GM20431 (cell line): ENCODE data around the gene CIZ1.
"Not testable (repeated sequence)": the region's sequence is repeated elsewhere in the genome, so short reads cannot be mapped to it uniquely, and the experiment has no call there.

Experiments used
- in situ Hi-C: fragments of 300-500 bp; cut with MseI, MboI; formaldehyde crosslinking; loops from one replicate; pipeline ENCODE4 v1.15.0; 2020; ENCODE audit warnings: low sequenced_read_pairs; ENCODE audit not compliant: unreplicated experiment

CIZ1 gene

DNA sequence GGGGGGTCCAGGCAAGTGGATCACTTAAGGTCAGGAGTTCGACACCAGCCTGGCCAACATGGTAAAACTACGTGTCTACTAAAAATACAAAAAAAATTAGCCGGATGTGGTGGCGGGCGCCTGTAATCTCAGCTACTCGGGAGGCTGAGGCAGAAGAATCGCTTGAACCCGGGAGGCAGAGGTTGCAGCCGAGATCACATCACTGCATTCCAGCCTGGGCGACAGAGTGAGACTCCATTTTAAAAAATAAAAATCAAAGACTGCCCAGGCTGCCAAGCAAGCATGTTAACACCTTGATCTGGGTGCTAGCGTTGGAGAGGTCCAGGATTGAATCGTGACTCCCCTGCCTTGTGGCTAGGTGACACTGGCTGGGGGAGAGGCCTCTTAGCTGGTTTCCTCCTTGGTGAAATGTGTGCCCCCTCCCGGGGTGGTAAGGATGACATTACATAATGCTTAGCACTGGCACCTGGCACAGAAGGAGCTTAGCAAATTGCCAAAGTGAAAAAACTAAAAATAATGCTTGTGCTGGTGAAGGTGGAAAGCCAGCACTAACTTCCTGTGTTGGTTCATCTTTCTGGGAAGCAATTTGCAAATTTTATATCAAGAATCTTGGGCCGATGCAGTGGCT is 2.2 kb upstream of the CIZ1 start:
- in situ Hi-C loops: no loop called here

DNA sequence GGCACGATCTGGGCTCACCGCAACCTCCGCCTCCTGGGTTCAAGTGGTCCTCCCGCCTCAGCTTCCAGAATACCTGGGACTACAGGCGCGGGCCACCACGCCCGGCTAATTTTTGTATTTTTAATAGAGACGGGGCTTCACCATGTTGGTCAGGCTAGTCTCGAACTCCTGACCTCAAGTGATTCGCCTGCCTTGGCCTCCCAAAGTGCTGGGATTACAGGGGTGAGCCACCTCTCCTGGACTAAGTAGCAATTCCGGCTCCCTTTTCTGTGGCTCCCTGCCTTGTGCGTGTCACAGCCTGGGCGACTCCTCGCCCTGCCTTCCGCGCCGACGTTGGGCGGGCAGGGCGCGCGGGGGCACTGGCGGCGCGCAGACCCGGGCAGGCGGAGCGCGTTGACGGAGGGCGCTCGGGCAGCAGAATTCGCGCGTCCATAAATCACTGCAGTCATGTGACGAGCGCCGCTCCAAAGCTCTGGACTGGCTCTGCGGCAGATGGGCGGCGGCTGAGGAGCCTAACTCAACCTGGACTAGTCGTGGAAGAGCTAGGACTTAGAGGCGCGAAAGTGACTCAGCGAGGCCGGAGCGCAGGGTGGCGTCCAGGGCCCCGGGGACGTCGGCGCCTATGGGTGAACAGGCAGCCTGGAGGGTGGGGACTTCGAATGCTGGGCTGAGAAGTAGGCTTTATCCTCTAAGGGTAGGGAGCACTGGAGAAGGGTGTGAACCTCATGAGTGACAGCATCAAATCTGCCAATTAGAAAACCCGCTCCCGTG is 1.4 kb upstream of the CIZ1 start:
- in situ Hi-C loops: no loop called here

DNA sequence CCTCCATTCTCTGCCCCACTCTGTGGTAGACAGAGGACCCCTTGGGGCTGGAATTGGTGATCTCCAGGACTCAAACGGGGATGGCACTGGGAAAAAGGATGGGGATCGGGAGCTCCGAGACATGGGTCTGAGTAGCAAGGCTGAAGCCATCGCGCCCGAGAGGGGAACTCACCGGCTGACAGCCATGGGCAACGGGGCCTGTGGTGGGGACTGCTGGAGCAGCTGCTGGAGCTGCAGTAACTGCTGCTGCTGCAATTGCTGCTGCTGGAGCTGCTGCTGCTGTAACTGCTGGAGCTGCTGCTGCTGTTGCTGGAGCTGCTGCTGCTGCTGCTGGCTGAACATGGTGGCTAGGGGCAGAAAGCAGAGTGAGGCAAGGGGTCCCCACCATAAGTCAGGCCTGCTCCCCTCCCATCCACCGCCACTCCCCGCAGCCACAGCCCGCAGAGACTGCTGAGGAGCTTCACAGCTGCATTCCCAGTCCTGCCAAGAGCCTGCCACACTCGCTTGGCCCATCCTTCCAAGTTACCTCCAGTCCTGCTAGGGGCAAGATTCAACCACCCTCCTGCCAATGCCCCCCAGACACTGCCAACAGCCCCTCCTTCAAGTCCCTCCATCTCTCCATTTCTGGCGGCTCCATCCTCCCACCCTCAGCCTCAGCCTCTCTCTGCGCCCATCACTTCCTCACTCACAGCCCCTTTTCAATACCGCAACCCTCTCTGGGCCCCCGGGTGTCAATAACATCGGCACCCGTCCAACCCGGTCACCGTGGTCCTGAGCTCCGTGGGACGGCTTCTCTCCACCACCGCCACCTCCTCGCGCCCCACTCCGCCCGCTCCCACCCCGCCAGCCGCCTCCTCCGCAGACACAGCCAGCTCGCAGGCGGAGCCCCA is 611 bp downstream of the CIZ1 start:
- in situ Hi-C loops: no loop called here

DNA sequence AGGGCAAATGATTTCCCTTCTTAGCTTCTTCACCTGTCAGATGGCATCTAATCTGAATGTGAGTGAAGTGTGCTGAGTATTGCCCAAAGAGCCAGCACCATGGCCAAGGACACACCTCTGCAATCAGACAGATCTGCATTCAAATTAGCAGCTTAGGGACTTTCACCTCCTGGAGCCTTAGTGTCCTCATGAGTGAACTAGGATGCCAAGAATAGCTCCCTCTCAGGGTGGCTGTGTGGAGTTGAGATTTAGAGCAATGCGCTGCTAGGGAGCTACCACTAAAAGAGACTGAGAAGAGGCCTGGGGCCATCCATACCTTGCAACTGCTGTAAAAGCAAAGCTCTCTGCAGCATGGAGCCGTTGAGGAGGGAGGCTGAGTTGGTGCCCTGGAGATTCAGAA is 1.4 kb downstream of the CIZ1 start:
- in situ Hi-C loops: no loop called here

DNA sequence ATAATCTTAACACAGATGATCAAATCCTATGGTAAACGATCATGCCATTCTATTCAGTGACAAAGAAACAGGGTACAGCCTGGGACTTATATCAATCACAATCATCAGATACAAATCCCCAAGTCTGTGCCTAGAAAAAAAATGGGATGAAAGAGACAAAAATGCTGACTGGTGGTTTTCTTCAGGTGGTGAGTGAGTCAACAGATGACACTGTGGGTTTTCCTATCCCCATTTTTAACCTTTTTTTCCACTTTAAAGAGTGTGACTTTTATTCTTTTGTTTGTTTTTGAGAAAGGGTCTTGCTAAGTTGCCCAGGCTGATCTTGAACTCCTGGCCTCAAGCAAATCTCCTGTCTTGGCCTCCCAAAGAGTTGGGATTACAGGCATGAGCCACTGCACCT is 3.2 kb downstream of the CIZ1 start:
- in situ Hi-C loops: no loop called here

DNA sequence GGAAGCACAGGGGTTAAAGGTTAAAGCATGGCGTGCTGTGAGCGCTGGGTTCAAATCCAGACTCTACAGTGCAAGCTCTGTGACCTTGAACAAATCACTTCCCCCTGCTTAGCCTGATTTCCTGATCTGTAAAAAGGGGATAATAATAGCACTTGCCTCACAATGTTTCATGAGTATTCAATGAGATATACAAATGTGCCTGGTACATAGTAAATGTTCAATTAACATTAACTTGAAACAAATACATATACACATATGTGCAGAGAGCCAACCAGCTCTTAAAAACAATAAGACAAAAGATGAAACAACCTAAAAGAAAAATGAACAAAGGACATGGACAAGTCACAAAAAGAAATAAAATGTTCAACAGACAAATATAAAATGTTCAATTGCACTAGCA is 4.0 kb downstream of the CIZ1 start:
- in situ Hi-C loops: no loop called here

DNA sequence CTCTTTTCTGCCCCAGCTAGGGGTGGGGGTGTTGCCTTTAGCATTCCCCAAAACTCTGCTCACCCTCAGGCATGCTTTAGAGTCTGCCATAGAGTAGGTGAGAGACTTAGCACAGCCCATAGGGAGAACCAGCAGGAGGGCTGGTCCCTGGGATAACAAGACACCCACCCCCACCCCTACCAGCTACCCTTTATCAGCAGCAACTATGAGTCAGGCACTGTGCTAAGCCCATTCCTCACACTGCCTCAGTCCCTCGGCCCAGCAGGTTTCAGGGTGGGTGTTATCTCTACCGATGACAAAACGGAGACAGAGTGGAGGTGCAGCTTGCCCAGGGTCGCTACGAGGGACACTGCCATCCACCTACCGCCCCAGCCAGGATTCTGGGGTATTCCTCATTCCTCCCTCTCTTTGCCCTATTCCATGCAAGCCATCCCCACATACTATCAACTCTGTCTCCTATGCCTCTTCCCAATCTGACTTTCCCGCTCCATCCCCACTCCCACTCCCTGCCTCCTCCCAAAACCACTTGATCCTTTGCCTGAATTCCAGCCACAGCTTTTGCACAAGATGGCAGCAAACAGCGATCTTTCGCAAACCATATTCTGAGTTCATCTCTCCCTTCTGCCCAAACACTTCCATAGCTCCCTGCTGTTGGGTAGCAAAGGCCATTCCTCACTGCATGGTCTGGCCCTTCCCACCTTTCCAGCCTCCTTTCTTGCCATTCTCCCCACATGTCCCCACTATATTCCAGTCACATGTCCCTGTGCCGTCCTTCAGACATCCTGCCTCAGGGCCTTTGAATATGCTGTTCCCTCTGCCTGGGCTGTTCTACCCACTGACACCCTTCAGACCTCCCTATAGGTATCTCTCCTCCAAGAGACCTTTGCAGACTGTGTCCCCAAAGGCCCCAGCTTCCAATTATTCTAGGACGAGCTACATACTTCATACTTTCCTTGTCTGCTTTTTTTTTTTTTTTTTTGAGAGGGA is 5.1 kb downstream of the CIZ1 start:
- in situ Hi-C loops: no loop called here

DNA sequence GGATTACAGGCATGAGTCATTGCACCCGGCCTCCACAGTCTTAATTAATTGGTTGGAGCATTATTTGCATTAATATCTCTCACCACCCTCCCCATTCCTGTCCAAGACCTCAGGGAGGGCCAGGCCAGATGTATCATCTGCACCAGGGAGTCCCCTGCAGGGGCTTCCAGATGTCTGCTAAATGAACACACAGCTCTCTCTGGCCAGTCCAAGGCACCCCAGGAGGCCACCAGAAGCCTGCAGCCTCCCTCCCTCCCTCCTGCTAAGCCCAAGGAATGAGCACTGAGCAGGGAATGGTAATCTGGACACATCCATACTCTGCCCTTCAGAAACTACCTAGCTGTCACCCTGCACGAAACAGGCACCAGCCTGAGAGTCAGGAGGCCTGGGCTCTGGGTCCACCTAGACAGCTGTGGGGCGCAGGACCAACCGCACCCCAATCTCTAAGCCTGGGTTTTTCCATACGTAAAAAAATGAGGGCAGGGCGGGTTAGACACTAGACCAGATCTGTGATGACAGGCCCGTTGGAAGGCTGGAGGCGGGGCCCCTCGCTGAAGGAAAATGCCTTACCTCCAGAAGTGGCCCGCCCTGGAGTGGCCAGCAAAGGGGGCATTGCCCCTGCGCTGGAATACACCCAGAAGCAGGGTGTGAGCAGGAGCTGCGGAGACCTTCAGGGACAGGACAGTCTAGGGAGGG is 8.3 kb downstream of the CIZ1 start:
- in situ Hi-C loops: no loop called here

DNA sequence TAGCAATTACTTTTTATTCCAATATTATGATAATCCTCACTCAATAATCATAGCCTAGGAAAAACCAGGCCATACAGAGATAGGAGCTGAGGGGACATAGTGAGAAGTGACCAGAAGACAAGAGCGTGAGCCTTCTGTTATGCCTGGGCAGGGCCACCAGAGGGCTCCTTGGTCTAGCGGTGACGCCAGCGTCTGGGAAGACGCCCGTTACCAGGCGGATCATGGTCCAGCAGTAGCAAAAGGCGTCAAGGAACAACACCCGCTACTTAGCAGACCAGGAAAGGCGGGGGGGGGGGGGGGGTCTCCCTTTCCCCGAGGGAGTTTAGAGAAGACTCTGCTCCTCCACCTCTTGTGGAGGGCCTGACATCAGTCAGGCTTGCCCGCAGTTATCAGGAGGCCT is 9.9 kb downstream of the CIZ1 start:
- in situ Hi-C loops: not testable (repeated sequence)

DNA sequence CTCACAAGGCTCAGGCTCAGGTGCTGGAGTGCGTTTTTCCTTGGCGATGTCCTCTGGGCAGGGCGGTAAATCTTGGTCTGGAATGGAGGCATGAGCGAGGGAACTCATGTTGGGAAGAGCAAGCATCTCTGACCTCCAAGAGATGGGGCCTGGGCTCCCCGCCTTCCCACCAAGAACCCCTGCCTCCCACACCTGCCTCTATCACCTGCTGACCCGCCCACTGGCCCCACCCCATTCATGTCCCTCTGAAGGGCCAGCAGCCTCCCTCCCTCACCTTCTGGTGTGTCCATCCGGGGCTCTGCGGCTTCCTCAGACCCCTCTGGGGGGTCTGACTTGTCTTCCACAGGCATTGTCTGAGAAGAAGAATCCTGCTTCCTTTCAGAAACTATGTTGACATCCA is 10.9 kb downstream of the CIZ1 start:
- in situ Hi-C loops: no loop called here

DNA sequence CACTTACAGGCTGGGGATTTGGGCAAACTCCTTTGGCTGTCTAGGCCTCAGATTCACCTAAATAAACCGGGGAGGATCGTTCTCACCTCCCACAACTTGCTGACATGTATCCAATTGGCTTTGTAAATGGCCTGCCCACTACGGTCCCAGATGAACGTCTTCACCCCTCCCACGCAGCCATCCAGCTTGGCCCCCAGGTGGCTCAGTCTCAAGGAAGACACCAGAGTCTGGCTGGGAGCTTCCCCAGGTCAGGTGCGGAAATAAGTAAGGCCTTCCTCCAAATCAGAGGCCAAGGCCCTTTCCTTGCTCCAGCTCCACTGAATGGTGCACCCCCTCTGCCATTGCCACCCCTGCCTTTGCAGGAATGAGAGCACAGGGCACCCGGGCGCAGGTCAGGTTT is 11.4 kb downstream of the CIZ1 start:
- in situ Hi-C loops: no loop called here

DNA sequence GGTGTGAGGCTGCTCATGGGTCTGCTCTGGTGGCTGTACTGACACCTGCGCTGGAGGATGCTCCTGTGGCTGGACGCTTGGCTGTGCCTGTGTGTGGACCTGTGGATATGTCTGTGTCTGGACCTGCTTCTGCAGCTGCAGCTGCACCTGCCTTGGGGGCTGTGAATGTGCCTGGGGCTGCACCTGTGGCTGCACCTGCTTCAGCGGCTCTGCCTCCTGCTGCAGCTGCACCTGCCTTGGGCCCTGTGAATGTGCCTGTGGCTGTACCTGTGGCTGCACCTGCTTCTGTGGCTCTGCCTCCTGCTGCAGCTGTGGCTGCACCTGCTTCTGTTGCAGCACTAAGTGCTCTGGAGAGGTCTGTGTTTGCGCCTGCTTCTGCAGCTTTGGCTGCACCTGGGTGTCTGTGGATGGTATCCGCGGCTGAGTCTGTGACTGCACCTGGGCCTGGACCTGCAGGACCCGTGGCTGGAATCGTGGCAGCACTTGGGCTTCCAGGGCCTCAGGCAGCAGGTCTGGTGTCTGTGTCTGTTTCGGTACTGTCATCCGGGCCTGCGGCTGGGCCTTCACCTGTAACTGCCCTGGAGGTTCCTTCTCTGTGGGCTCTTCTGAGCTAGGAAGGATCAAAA is 12.5 kb downstream of the CIZ1 start:
- in situ Hi-C loops: no loop called here

DNA sequence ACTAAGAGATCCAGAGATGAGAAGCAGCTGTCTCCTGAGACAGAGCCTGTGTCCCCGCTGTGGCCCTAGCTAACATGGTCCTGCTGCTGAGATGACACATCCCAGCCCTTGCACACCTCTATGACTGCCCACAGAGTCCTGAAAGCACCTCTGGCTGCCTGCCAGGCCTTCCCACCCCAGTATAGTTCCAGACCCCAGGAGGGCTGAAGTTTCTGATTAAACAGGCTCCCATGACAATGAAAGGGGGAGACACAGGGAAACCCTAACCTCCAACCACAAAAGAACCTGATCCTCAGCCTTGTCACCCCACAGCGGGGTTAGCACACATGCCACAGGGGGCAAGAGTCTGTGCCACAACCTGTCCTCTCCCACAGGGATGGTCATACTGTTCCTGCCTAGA is 15.6 kb downstream of the CIZ1 start:
- in situ Hi-C loops: no loop called here

DNA sequence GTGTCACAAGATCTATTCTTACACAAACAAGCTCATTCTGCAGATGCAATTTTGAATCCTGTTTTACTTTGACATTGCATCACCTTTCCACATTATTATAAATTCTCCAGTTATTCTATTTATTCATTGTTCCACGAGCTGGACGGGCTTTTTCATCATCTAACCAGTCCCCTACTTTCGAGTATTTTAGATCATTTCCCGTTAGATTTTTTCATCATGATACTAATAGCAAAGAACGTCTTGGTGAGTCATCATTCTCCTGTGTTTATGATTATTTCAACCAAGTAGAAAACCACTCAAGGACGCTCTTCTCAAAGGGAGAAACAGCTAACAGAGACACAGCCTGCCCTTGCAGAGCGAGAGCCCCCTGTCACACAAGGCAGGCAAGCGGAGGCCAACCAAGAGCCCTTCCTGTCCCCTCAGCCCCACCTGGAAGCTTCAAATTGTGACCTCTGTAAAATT is 16.2 kb downstream of the CIZ1 start:
- in situ Hi-C loops: no loop called here

DNA sequence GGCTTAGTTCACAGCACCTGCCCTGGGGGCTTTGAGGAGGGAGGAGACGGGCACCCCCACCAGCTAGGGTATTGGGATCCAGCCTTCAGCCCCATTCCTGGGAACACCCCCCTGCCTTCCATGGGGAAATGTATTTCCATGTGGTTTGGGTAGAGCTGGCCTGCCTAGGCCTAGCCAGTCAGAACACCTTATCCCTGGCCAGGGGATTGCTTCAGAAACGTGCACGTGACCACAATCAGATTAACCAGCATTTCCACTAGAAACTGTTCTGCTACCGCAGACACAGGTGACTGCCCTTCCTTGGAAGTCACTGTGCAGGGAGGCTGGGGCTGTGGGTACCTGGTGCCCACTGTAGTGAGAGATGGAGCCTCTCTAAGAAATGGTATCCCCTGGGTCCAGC is 17.3 kb downstream of the CIZ1 start:
- in situ Hi-C loops: no loop called here

DNA sequence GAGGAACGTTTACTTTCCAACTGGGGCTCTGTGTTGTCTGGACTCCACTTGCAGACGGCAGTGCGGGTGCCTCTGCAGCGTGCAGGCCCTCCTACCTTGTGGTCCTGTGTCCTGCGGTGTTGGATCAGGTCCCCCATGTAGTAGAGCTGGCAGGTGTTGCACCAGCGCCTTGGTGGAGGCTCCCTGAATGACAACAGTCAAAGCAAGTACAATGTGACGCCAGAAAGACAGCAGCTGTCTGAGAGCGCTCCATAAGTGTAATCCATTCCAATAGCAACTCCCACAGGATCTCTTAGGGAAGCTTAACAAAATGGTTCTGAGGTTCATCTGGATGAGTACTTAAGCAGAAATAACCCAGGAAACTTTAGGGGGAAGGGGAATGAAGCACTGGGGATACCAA is 21.4 kb downstream of the CIZ1 start:
- in situ Hi-C loops: no loop called here

DNA sequence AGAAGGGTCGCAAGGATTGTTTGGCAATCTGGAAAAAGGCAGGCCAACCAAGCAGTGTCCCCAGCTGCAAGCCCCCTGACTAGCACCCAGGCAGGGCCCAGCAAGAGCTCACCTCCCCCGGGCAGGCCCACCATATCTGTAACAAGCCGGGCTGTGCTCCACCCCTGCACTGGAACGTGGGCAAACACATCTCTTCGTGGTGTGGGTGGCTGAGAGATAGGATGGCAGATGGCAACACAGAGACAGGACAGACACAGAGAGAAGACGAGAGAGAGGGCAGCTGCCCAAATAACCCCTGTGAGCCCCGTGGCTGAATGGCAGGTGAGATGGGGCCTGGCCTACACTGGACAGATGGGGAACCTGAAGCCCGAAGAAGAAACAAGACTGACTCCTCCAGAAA is 21.9 kb downstream of the CIZ1 start:
- in situ Hi-C loops: no loop called here

DNA sequence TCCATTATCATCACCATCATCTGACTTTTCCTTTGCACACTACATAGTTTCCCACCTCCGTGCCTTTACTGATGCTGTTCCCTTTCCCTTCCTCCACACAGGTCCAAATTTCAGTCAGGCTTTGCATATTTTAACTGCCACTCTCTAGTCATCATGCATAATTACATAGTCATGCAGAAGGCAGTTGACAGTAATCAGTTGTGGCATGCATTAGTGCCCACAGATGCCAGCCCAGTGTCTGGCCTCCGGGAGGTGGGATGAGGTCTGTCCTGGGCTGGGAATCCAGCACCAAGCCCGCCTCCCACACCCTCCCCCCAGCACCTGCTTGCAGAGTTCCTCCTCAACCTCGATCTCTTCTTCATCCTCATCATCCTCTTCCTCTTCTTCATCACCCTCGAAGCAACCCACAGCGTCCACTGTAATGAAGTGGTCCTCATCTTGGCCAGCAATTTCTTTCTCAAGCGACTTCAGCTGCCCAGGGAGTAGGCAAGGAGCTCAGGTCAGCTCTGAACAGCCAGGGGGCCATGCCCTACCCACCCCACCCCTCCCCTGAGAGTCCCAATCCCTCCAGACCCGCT is 22.6 kb downstream of the CIZ1 start:
- in situ Hi-C loops: no loop called here
